ENCODE measurements around the gene FAM83D. TPM values are rescaled to one million over a fixed set of nuclear protein-coding genes. Genes with fewer than 3 reads are reported as not detected.

The FAM83D gene
- total and polyA plus RNA-seq, 2 of the 4 experiments (the other 2 are of a cell fraction), result 20.4 to 26.4 TPM

DNA sequence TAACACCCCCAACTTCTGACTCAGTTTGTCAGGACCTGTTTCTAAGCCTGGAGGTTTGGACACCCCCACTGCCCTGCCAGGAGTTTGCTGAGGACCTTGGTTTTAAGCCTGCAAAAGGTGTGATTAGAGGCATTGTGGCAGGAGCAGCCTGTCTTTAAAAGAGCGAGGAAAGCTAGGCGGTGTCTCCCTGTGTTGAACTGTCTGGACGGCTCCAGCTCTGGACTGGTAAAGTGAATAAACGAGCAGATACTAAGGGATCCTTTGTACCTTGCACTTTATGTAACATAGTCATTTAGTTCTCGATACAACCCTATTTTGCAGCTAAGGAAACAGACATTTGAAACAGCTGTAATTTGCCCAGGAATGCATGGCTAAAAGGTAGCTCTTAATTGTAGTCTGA lies 14.4 kb downstream of the FAM83D start:
- Histone ChIP-seq H2BK20ac (ENCODE audit: low read depth, low read length) (no peak overlapping the region), H2BK120ac (ENCODE audit: low read depth, low read length) (no peak overlapping the region), H3K27me3 (ENCODE audit: control insufficient read depth, insufficient read depth, low read length) (no peaks in the 10 kb centered on the region), H2AFZ (replicated peaks; ENCODE audit: low read length, poor library complexity) (no peak overlapping the region), H3K9me1 (ENCODE audit: insufficient read depth, low read length) (peaks cover 32% of the 10 kb centered on the region), H3K79me1 (ENCODE audit: low read depth in 1 of 2, low read length in 2 of 2) (peaks cover 57 to 75% of the 10 kb centered on the region in 2 experiments), H3K4me3 (ENCODE audit: insufficient read depth, low read depth, low read length) (no peak overlapping the region), H3K9ac (ENCODE audit: low read depth, low read length) (no peak overlapping the region), H3K4ac (ENCODE audit: low read depth, low read length) (no peak overlapping the region), H2BK15ac (ENCODE audit: low read depth, low read length) (no peak overlapping the region), H2BK5ac (ENCODE audit: low read depth, low read length, poor library complexity, severe bottlenecking) (no peak overlapping the region), H3K4me2 (ENCODE audit: low read depth, low read length) (no peak overlapping the region), H2AK5ac (ENCODE audit: low read depth, low read length) (no peak overlapping the region), H3K18ac (ENCODE audit: low read depth, low read length) (no peak overlapping the region), H3K23ac (ENCODE audit: low read depth, low read length) (no peak overlapping the region), H3K14ac (replicated peaks; ENCODE audit: low read depth, low read length) (no peak overlapping the region), H3K36me3 (ENCODE audit: control insufficient read depth, insufficient read depth, low read length) (peaks cover 1% of the 10 kb centered on the region; the same call in 1 of the 2 replicates), H2AK9ac (replicated peaks; ENCODE audit: low read depth, low read length, poor library complexity) (no peak overlapping the region), H3K9me3 (ENCODE audit: control insufficient read depth, insufficient read depth, low read length) (no peaks in the 10 kb centered on the region), H3K4me1 (ENCODE audit: control insufficient read depth, insufficient read depth, low read length) (peaks cover 4% of the 10 kb centered on the region), H4K20me1 (ENCODE audit: insufficient read depth, low read length) (peaks cover 6% of the 10 kb centered on the region; the same call in 1 of the 2 replicates), H3K56ac (ENCODE audit: extremely low read depth, insufficient read depth, low read length) (no peak overlapping the region), H3K27ac (ENCODE audit: insufficient read depth, low read length) (no peak overlapping the region), H4K5ac (ENCODE audit: low read depth, low read length) (no peak overlapping the region), H4K8ac (ENCODE audit: low read depth in 2 of 2, low read length in 2 of 2) (no peak overlapping the region), H4K91ac (ENCODE audit: insufficient read depth, low read depth, low read length) (no peak overlapping the region)
- intact Hi-C loops (cut with micrococcal nuclease), result no loop called here
- TF ChIP-seq FOS (IDR thresholded peaks at IDR 0.05; ENCODE audit: low read depth, low read length) (no peak), POLR2A (IDR thresholded peaks at IDR 0.05; ENCODE audit: low read depth, low read length) (no peak), CHD1 (IDR thresholded peaks at IDR 0.05; ENCODE audit: low read depth, low read length) (no peak), RFX5 (IDR thresholded peaks at IDR 0.05; ENCODE audit: low read depth, low read length) (no peak), MAZ (IDR thresholded peaks at IDR 0.05; ENCODE audit: borderline replicate concordance, low read depth, low read length) (no peak), CEBPB (IDR thresholded peaks at IDR 0.05; ENCODE audit: low read depth, low read length) (no peak), SMC3 (IDR thresholded peaks at IDR 0.05; ENCODE audit: low read depth, low read length) (no peak), RAD21 (IDR thresholded peaks at IDR 0.05; ENCODE audit: low read length) (no peak), RCOR1 (IDR thresholded peaks at IDR 0.05; ENCODE audit: insufficient replicate concordance, low read length) (no peak), BHLHE40 (IDR thresholded peaks at IDR 0.05; ENCODE audit: low read depth, low read length) (no peak), NFE2L2 (IDR thresholded peaks at IDR 0.05; ENCODE audit: low read depth, low read length) (no peak), MXI1 (IDR thresholded peaks at IDR 0.05; ENCODE audit: borderline replicate concordance, low read depth, low read length) (no peak), MAFK (IDR thresholded peaks at IDR 0.05; ENCODE audit: low read depth, low read length) (no peak)
- TF ChIP-seq, protein P1, sequence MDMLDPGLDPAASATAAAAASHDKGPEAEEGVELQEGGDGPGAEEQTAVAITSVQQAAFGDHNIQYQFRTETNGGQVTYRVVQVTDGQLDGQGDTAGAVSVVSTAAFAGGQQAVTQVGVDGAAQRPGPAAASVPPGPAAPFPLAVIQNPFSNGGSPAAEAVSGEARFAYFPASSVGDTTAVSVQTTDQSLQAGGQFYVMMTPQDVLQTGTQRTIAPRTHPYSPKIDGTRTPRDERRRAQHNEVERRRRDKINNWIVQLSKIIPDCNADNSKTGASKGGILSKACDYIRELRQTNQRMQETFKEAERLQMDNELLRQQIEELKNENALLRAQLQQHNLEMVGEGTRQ (IDR thresholded peaks at IDR 0.05; ENCODE audit: low read depth, low read length), result no peak
- TF ChIP-seq, protein P2, sequence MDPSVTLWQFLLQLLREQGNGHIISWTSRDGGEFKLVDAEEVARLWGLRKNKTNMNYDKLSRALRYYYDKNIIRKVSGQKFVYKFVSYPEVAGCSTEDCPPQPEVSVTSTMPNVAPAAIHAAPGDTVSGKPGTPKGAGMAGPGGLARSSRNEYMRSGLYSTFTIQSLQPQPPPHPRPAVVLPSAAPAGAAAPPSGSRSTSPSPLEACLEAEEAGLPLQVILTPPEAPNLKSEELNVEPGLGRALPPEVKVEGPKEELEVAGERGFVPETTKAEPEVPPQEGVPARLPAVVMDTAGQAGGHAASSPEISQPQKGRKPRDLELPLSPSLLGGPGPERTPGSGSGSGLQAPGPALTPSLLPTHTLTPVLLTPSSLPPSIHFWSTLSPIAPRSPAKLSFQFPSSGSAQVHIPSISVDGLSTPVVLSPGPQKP (IDR thresholded peaks at IDR 0.05; ENCODE audit: borderline replicate concordance, low read depth, low read length), result no peak
- TF ChIP-seq, protein P3, sequence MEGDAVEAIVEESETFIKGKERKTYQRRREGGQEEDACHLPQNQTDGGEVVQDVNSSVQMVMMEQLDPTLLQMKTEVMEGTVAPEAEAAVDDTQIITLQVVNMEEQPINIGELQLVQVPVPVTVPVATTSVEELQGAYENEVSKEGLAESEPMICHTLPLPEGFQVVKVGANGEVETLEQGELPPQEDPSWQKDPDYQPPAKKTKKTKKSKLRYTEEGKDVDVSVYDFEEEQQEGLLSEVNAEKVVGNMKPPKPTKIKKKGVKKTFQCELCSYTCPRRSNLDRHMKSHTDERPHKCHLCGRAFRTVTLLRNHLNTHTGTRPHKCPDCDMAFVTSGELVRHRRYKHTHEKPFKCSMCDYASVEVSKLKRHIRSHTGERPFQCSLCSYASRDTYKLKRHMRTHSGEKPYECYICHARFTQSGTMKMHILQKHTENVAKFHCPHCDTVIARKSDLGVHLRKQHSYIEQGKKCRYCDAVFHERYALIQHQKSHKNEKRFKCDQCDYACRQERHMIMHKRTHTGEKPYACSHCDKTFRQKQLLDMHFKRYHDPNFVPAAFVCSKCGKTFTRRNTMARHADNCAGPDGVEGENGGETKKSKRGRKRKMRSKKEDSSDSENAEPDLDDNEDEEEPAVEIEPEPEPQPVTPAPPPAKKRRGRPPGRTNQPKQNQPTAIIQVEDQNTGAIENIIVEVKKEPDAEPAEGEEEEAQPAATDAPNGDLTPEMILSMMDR (conservative IDR thresholded peaks at IDR 0.05; ENCODE audit: low read depth, low read length), result no peak
- dilution Hi-C loops (cut with HindIII; ENCODE audit: low sequenced_read_pairs, unreplicated experiment), result no loop called here
- DNase-seq (no peak), ATAC-seq (ENCODE audit: low read depth) (no peak)
- 100% methylated on average over 2 of the region's 5 CpGs; no CpG with 5 or more reads in 1 of the 2 experiments for WGBS, 2 experiments (ENCODE audit: extremely low coverage in 2 of 2, insufficient read length in 1 of 2)
- POLR2A ChIA-PET (ENCODE audit: unreplicated experiment), result interaction anchor here (1.0 kb wide), 1 partner anchor 8 kb away, joined by 3 read pairs; no protein-coding TSS in a partner anchor
- BruUV-seq (replicated peaks), result no TSS peak
- CTCF ChIA-PET, result no interaction called here
- in situ Hi-C loops (cut with MboI; ENCODE audit: low sequenced_read_pairs), result no loop called here

All from IMR-90 (cell line).